Adipocyte (in vitro differentiated cells): ENCODE data around the gene GRIN2A.

Source experiments
- DNase-seq: peaks from one replicate; pipeline ENCODE4 v3.0.0-alpha.2; 2015; ENCODE audit warnings: low read depth
- H3K27me3 ChIP-seq: replicated peaks from 2 replicates; pipeline ENCODE4 v1.7.0; 2013; ENCODE audit warnings: mild to moderate bottlenecking, low read length, moderate library complexity; ENCODE audit not compliant: control insufficient read depth, insufficient read depth
- H3K36me3 ChIP-seq: 2 replicates; pipeline ENCODE4 v1.7.0; 2013; ENCODE audit warnings: low read length, mild to moderate bottlenecking, moderate library complexity; ENCODE audit not compliant: control insufficient read depth, insufficient read depth, severe bottlenecking
- H3K4me1 ChIP-seq: 2 replicates; pipeline ENCODE4 v1.7.0; 2013; ENCODE audit warnings: mild to moderate bottlenecking, low read length, moderate library complexity; ENCODE audit not compliant: control insufficient read depth, insufficient read depth
- H3K4me3 ChIP-seq: 2 replicates; pipeline ENCODE4 v1.7.0; 2013; ENCODE audit warnings: mild to moderate bottlenecking, low read length, moderate library complexity
- H3K9ac ChIP-seq: 2 replicates; pipeline ENCODE4 v1.7.0; 2013; ENCODE audit warnings: mild to moderate bottlenecking, low read length, moderate library complexity
- H3K9me3 ChIP-seq: 2 replicates; pipeline ENCODE4 v1.7.0; 2013; ENCODE audit warnings: mild to moderate bottlenecking, low read length, moderate library complexity; ENCODE audit not compliant: control insufficient read depth

The GRIN2A gene

GRCh38 chr16:9741776-9742175, 440.5 kb downstream of the GRIN2A start:
- Histone ChIP-seq H3K4me1 (no peaks in the 10 kb centered on the region), H3K36me3 (no peaks in the 10 kb centered on the region), H3K27me3 (peaks cover 15% of the 10 kb centered on the region), H3K9me3 (no peaks in the 10 kb centered on the region), H3K9ac (no peak overlapping the region), H3K4me3 (no peak overlapping the region)
- no peak for DNase-seq

GRCh38 chr16:9739301-9739700, 442.9 kb downstream of the GRIN2A start:
- Histone ChIP-seq H3K9ac (no peak overlapping the region), H3K4me1 (no peaks in the 10 kb centered on the region), H3K27me3 (peaks cover 14% of the 10 kb centered on the region), H3K9me3 (no peaks in the 10 kb centered on the region), H3K36me3 (no peaks in the 10 kb centered on the region), H3K4me3 (no peak overlapping the region)
- no peak for DNase-seq

GRCh38 chr16:9738690-9739089, 443.5 kb downstream of the GRIN2A start:
- H3K4me3 ChIP-seq: no peak overlapping the region
- H3K27me3 ChIP-seq: peaks cover 19% of the 10 kb centered on the region
- no peak overlapping the region for H3K9ac ChIP-seq
- DNase-seq: no peak
- H3K36me3 ChIP-seq: no peaks in the 10 kb centered on the region
- H3K4me1 ChIP-seq: no peaks in the 10 kb centered on the region
- H3K9me3 ChIP-seq: no peaks in the 10 kb centered on the region

GRCh38 chr16:9736547-9736946, 445.7 kb downstream of the GRIN2A start:
- Histone ChIP-seq H3K9me3 (no peaks in the 10 kb centered on the region), H3K4me3 (no peak overlapping the region), H3K36me3 (no peaks in the 10 kb centered on the region), H3K4me1 (no peaks in the 10 kb centered on the region), H3K9ac (no peak overlapping the region), H3K27me3 (peaks cover 23% of the 10 kb centered on the region)
- DNase-seq: no peak

- H3K36me3 ChIP-seq: no peaks in the 10 kb centered on the region
- H3K4me3 ChIP-seq: no peak overlapping the region
- DNase-seq: no peak
- no peak overlapping the region for H3K9ac ChIP-seq
- H3K27me3 ChIP-seq: peaks cover 20% of the 10 kb centered on the region
- H3K4me1 ChIP-seq: no peaks in the 10 kb centered on the region
- no peaks in the 10 kb centered on the region for H3K9me3 ChIP-seq
These were observed 459.1 kb downstream of the GRIN2A start for GRCh38 chr16:9723136-9723535.

GRCh38 chr16:9713907-9714306, 468.3 kb downstream of the GRIN2A start:
- DNase-seq: no peak
- Histone ChIP-seq H3K4me3 (no peak overlapping the region), H3K9me3 (no peaks in the 10 kb centered on the region), H3K36me3 (no peaks in the 10 kb centered on the region), H3K4me1 (no peaks in the 10 kb centered on the region), H3K27me3 (peaks cover 27% of the 10 kb centered on the region), H3K9ac (no peak overlapping the region)

- Histone ChIP-seq H3K4me3 (no peak overlapping the region), H3K36me3 (no peaks in the 10 kb centered on the region), H3K9ac (no peak overlapping the region), H3K27me3 (peaks cover 23% of the 10 kb centered on the region), H3K4me1 (peaks cover 3% of the 10 kb centered on the region), H3K9me3 (no peaks in the 10 kb centered on the region)
- no peak for DNase-seq
These were observed 469.1 kb downstream of the GRIN2A start for GRCh38 chr16:9713156-9713555.

- no peak overlapping the region for H3K4me3 ChIP-seq
- H3K27me3 ChIP-seq: peaks cover 30% of the 10 kb centered on the region
- DNase-seq: no peak
- peaks cover 3% of the 10 kb centered on the region for H3K4me1 ChIP-seq
- H3K36me3 ChIP-seq: no peaks in the 10 kb centered on the region
- H3K9ac ChIP-seq: no peak overlapping the region
- H3K9me3 ChIP-seq: no peaks in the 10 kb centered on the region
These were observed 473.1 kb downstream of the GRIN2A start for GRCh38 chr16:9708972-9709620.

- DNase-seq: no peak
- no peaks in the 10 kb centered on the region for H3K9me3 ChIP-seq
These were observed 475.9 kb downstream of the GRIN2A start for GRCh38 chr16:9706217-9706836.

GRCh38 chr16:9703731-9704130, 478.5 kb downstream of the GRIN2A start:
- peaks cover 3% of the 10 kb centered on the region for H3K4me1 ChIP-seq
- no peaks in the 10 kb centered on the region for H3K9me3 ChIP-seq
- H3K9ac ChIP-seq: no peak overlapping the region
- H3K27me3 ChIP-seq: peaks cover 16% of the 10 kb centered on the region
- no peak overlapping the region for H3K4me3 ChIP-seq
- no peak for DNase-seq
- no peaks in the 10 kb centered on the region for H3K36me3 ChIP-seq

More at GRCh38 chr16:9706217-9706836, 475.9 kb downstream of the GRIN2A start:
- Histone ChIP-seq H3K4me3 (no peak overlapping the region), H3K36me3 (no peaks in the 10 kb centered on the region), H3K4me1 (peaks cover 3% of the 10 kb centered on the region), H3K27me3 (peaks cover 17% of the 10 kb centered on the region), H3K9ac (no peak overlapping the region)
